Measurements from ENCODE around the gene MRTFB.

The MRTFB gene

GRCh38 chr16:14104066-14104465 lies 32.9 kb downstream of the MRTFB start:
- no peak for TF ChIP-seq CTCF (IDR thresholded peaks at IDR 0.05; ENCODE audit: low read length, missing control alignments)
- no peak for DNase-seq (ENCODE audit: low read depth)
- H3K4me3 ChIP-seq (replicated peaks; ENCODE audit: low read depth, low read length): no peak overlapping the region

GRCh38 chr16:14105760-14106375 lies 34.7 kb downstream of the MRTFB start:
- H3K4me3 ChIP-seq (replicated peaks; ENCODE audit: low read depth, low read length): no peak overlapping the region
- no peak for DNase-seq (ENCODE audit: low read depth)
- TF ChIP-seq CTCF (IDR thresholded peaks at IDR 0.05; ENCODE audit: low read length, missing control alignments): no peak

- H3K4me3 ChIP-seq (replicated peaks; ENCODE audit: low read depth, low read length): no peak overlapping the region
- DNase-seq (ENCODE audit: low read depth): no peak
- TF ChIP-seq CTCF (IDR thresholded peaks at IDR 0.05; ENCODE audit: low read length, missing control alignments): no peak
Measured at GRCh38 chr16:14106457-14106856, 35.3 kb downstream of the MRTFB start.

- H3K4me3 ChIP-seq (replicated peaks; ENCODE audit: low read depth, low read length): no peak overlapping the region
- DNase-seq (ENCODE audit: low read depth): no peak
- no peak for TF ChIP-seq CTCF (IDR thresholded peaks at IDR 0.05; ENCODE audit: low read length, missing control alignments)
Measured at GRCh38 chr16:14106961-14107360, 35.8 kb downstream of the MRTFB start.

DNA sequence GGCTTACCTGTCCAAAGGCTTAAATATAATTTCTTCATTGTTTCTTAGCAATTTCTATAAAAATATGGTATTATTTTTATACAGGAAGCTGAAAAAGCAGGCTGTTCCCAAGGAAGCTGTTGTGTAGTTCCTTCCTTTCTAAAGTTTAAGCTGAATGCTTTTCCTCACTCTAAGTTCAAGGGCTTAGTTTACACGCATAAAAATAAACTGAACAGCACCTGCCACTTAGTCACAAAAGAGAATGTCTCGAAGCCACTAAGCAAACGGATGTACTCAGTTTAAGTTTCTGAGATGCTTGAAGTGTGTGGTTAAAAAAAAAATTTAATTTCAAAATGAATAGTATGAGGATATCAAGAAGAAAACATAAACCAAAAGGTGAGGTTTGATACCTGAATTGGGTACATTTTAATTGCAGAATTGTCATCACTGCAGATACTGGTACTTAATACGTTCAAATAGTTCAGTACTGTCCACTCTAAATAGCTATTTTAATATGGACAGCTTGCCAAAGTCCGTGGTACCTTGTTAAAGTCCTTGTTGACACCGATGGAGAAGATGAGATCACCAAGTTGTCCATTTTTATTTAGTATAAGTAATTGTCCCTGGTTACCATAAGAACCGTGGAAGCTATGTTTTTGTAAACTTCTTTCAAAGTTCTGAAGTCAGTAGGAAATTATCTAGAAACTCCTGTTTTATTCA lies 38.1 kb downstream of the MRTFB start:
- no peak for DNase-seq (ENCODE audit: low read depth)
- TF ChIP-seq CTCF (IDR thresholded peaks at IDR 0.05; ENCODE audit: low read length, missing control alignments): no peak
- no peak overlapping the region for H3K4me3 ChIP-seq (replicated peaks; ENCODE audit: low read depth, low read length)

- no peak for DNase-seq (ENCODE audit: low read depth)
- TF ChIP-seq CTCF (IDR thresholded peaks at IDR 0.05; ENCODE audit: low read length, missing control alignments): no peak
- no peak overlapping the region for H3K4me3 ChIP-seq (replicated peaks; ENCODE audit: low read depth, low read length)
Measured at GRCh38 chr16:14109782-14110727, 38.9 kb downstream of the MRTFB start.
